Stimulated activated CD8-positive, alpha-beta memory T cell treated with anti-CD3 and anti-CD28 coated beads, Interleukin-4, amount 100 ng/mL, for 1 hour (primary cell): Measurements from ENCODE around the gene PEX6.
"Not testable (repeated sequence)": the region's sequence is repeated elsewhere in the genome, so short reads cannot be mapped to it uniquely, and the experiment has no call there.

Experiments used
- DNase-seq, 2 donors: peaks; one replicate each; pipeline ENCODE4 v3.0.0-alpha.2; 2020; ENCODE audit warnings: low read depth in 2 of 2, low spot score in 1 of 2

The PEX6 gene

DNA sequence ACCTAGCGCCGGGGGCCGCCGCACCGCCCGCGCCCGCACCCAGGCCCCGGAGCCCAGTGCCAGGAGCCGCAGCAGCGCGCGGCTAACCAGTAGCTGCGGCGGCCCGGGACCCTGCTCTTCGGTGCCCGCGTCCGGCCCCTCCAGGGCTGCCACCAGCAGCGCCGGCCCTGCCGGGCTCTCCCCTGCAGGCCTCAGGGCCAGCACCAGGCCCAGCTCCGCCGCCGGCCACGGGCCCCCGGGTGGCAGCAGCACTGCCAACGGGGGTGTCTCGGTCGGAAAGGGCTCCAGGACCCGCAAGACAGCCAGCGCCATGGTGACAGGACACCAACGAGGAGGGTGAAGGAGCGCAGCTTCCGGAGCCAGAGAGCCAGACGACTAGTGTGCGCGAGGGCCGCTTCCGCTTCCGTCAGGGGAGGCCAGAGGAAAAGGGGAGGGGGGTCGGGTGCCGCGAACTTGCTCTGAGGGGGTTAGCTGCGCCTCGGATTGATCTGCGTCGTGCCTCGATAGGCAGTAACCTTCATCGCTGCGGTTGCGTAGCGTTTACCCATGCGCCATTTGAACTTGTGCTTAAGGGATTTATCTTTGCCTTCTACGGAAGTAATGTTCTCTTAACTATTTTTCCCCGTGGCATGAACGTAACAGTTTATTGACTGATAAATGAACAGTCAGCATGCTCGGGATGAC, at the start of gene PEX6:
TSS of gene PEX6 (minus strand) at position 343 of the 684 bp plus-strand sequence. CDS start at position 312, 31 bp downstream.
- DNase-seq: peak; percentile 84 to 85

- no peak for DNase-seq
Observed at GRCh38 chr6:43026365-43026764, 47.4 kb upstream of the PEX6 start.

GRCh38 chr6:43024436-43024835, 45.5 kb upstream of the PEX6 start:
- no peak for DNase-seq

- DNase-seq: peak; percentile 27 to 40
Observed at GRCh38 chr6:43021270-43022047, 42.5 kb upstream of the PEX6 start, which contains the start of gene RRP36. Gene RRP36 (plus strand): TSS chr6:43021623. CDS start chr6:43021655, 32 bp downstream.

- DNase-seq: no peak
Observed at GRCh38 chr6:43020847-43021246, 41.9 kb upstream of the PEX6 start.

DNA sequence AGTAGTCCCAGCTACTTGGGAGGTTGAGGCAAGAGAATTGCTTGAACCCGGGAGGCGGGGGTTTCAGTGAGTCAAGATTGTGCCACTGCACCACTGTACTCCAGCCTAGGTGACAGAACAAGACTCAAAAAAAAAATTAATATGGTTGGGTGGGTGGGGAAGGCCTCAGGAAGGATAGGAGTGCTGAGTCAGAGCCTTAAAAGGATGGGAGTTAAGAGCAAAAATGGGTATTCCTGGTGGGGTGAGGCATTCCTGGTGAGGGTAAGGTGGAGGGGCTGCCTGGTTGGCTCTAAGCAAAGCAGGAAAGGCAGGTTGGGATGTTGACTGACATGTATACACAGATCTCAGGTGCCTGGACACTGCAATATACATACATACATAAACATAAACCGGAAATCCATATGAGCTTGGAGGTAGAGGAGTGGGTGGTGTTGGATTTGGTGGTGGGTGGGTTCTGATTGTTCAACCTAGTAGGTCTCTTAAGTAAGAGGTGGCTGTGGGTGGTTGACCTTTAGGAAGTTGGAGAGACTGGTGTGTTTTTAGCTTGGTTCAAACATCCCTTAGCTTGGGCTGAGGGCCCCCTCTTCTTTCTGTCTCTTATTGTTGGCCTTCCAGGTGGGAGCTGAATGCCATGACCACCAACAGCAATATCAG, 41.2 kb upstream of the PEX6 start:
- DNase-seq: no peak

DNA sequence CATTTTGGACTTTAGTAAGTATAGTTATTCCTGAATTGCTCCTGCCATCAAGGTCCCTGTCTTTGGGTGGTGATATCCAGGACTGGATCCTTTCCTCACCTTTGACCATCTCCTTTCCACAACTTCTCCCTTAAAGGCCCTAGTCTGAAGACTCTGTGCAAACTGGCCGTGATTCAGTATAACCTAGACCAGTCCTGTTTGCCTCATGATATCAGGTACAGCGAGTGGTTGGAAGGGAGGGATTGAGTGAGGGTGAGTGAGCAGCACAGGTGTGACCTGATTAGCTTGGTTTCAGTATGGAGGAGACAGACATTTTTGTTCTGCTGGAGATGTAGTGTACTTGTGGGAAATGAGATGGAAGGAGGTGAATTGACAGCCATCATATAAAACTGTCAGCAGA, 40.2 kb upstream of the PEX6 start:
- DNase-seq: no peak

DNA sequence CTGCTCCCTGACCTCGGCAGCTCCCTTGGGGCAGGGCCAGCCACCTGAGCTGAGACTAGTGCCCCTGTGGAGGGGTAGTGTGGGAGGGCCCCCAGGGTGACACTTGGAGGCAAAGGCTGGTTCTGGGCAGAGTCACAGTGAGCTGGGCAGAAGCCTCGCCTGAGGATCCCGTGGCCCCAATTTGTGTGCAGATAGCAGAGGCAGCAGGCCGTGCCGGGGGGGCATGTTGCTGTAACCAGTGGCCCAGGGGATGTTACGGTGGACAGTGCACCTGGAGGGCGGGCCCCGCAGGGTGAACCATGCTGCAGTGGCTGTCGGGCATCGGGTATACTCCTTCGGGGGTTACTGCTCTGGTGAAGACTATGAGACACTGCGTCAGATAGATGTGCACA, 38.0 kb upstream of the PEX6 start:
- DNase-seq: no peak

- no peak for DNase-seq
Observed at GRCh38 chr6:43016176-43016942, 37.4 kb upstream of the PEX6 start.

- DNase-seq: no peak
Observed at GRCh38 chr6:43014434-43014909, 35.5 kb upstream of the PEX6 start.

- DNase-seq: peak; percentile 93 to 97
Observed at GRCh38 chr6:43013843-43014433, 35.0 kb upstream of the PEX6 start, which contains the start of the genes KLHDC3 and MEA1. Gene KLHDC3 (plus strand): TSS chr6:43014249. CDS start chr6:43017193, 2,944 bp downstream. Gene MEA1 (minus strand): TSS chr6:43013946. CDS start chr6:43013813, 133 bp downstream.

- DNase-seq: no peak
Observed at GRCh38 chr6:43013097-43013842, 34.3 kb upstream of the PEX6 start.

GRCh38 chr6:43012364-43012763, 33.4 kb upstream of the PEX6 start:
- DNase-seq: no peak

GRCh38 chr6:43011207-43011606, 32.2 kb upstream of the PEX6 start:
- no peak for DNase-seq

DNA sequence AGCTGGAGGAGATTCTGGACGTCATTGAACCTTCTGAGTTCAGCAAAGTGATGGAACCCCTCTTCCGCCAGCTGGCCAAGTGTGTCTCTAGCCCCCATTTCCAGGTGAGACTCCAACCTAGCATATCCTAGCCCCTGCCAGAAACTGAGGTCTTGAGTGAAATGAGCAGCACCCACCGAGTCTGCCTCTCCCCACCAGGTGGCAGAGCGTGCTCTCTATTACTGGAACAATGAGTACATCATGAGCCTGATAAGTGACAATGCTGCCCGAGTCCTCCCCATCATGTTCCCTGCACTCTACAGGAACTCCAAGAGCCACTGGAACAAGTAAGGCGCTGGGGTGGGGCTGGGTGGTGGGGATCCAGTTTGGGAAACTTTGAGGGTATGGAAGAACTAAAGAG, 30.1 kb upstream of the PEX6 start:
- DNase-seq: no peak

DNA sequence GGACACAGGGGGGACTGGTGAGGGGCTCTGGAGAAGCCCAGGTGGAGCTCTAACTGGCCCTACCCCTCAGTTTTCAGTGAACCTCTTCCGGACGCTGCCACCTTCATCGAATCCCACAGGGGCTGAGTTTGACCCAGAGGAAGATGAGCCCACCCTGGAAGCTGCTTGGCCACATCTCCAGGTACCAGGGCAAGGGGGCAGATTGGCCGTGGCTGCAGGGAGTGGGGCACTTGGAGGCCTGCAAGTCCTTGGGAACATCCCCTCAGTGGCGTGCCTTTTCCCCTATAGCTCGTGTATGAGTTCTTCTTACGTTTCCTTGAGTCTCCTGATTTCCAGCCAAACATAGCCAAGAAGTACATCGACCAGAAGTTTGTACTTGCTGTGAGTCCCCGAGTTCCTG, 28.1 kb upstream of the PEX6 start:
- no peak for DNase-seq

DNA sequence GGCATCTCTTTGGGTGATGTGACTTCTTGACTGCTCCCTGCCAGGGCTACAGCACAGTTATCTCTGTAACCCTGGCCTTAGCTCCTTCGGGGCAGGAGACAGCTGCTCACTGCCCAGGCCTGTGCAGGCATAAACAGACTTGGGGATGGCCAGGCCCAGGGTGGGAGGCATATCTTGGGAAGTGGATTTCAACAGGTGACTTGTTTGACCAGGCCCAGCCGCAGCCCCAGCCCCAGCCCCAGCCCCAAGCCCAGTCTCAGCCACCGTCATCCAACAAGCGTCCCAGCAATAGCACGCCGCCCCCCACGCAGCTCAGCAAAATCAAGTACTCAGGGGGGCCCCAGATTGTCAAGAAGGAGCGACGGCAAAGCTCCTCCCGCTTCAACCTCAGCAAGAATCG, 27.3 kb upstream of the PEX6 start:
- no peak for DNase-seq

GRCh38 chr6:43005844-43006243, 26.9 kb upstream of the PEX6 start:
- no peak for DNase-seq

- no peak for DNase-seq
Observed at GRCh38 chr6:43001843-43002242, 22.9 kb upstream of the PEX6 start.

DNA sequence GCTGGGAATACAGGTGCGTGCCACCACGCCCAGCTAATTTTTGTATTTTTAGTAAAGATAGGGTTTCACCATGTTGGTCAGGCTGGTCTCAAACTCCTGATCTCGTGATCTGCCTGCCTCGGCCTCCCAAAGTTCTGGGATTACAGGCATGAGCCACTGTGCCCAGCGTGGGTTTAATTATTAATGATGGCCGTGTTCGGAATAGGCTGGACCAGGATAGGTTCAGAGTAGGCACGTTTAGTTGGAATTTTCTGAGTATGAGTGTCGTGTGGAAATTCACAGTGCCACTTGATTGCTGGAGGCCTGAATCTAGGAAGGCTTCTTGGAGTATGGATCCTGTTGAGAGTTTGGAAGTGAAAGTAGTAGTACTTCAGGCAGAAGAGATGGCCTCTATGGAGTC, 19.2 kb upstream of the PEX6 start:
- not testable (repeated sequence) for DNase-seq
